Measurements from ENCODE around the gene ARRB1.

Gene ARRB1

GRCh38 chr11:75347781-75348566 is 3.5 kb downstream of the ARRB1 start:
- Histone ChIP-seq H3K27me3 (ENCODE audit: control insufficient read depth, insufficient read depth, low read length) (peaks cover 5% of the 10 kb centered on the region), H3K9me3 (ENCODE audit: control insufficient read depth, insufficient read depth, low read length) (no peaks in the 10 kb centered on the region), H3K9ac (ENCODE audit: low read depth, low read length) (peak overlapping the region; percentile 16), H3K4me3 (ENCODE audit: low read depth, low read length) (no peak overlapping the region), H3K36me3 (ENCODE audit: control insufficient read depth, insufficient read depth, low read length) (no peaks in the 10 kb centered on the region), H3K4me1 (ENCODE audit: control insufficient read depth, insufficient read depth, low read length) (peaks cover 23% of the 10 kb centered on the region)

DNA sequence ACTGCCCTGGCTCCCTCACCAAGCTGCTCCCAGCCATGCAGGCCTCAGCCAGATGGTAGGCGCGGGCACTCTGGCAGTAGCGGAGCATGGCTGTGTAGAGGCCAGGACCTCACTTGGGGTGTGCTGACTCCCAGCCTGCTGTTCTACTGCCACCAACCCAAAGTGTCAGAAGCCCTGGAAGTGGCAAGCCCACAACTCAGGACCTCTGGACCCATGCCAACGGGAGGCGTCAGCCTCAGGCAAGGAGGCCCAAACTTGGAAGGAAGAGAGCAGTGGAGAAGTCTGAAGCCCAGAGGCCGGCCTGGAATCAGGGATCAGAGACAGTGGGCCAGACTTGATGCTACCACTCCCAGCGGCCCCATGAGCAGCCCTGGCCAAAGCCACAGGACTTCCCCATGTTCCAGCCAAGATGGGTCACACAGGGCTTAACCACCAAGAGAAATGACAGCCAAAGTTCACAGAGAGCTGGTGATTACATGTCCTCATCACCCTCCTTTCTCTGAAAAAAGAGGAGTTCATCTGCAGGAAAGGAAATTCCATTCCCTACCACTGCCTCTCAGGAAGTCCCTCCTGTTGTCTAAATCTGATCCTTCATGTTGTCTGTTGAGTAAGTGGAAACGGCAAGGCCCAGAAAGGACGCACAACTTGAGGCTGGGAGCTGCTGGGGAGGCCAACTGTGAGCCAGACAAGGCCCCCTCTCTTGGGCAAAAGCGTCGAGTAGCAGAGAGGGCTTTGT is 4.4 kb downstream of the ARRB1 start:
- Histone ChIP-seq H3K36me3 (ENCODE audit: control insufficient read depth, insufficient read depth, low read length) (no peaks in the 10 kb centered on the region), H3K4me3 (ENCODE audit: low read depth, low read length) (no peak overlapping the region), H3K9me3 (ENCODE audit: control insufficient read depth, insufficient read depth, low read length) (no peaks in the 10 kb centered on the region), H3K4me1 (ENCODE audit: control insufficient read depth, insufficient read depth, low read length) (peaks cover 25% of the 10 kb centered on the region), H3K27me3 (ENCODE audit: control insufficient read depth, insufficient read depth, low read length) (peaks cover 5% of the 10 kb centered on the region), H3K9ac (ENCODE audit: low read depth, low read length) (no peak overlapping the region)

DNA sequence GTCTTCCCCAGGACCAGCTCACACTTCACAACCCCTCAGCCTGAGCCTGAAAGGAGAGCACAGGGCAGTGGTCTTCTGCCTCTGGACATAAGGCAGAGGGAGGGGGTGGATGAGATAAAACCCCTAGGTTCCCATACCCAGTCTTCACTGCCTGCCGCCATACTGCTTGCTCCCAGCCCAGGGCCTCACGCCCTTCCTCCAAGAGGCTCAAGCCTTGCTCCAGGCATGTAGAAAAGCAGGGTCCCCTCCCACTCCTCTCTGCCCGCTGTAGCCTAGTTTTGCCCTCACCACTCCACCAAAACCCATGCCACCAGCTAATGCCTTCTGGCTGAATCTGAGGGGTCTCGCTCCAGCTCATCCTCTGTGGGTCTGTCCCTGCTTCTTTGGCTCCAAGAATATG is 5.2 kb downstream of the ARRB1 start:
- Histone ChIP-seq H3K4me3 (ENCODE audit: low read depth, low read length) (no peak overlapping the region), H3K36me3 (ENCODE audit: control insufficient read depth, insufficient read depth, low read length) (no peaks in the 10 kb centered on the region), H3K27me3 (ENCODE audit: control insufficient read depth, insufficient read depth, low read length) (peaks cover 5% of the 10 kb centered on the region), H3K9me3 (ENCODE audit: control insufficient read depth, insufficient read depth, low read length) (no peaks in the 10 kb centered on the region), H3K4me1 (ENCODE audit: control insufficient read depth, insufficient read depth, low read length) (peaks cover 29% of the 10 kb centered on the region), H3K9ac (ENCODE audit: low read depth, low read length) (no peak overlapping the region)

DNA sequence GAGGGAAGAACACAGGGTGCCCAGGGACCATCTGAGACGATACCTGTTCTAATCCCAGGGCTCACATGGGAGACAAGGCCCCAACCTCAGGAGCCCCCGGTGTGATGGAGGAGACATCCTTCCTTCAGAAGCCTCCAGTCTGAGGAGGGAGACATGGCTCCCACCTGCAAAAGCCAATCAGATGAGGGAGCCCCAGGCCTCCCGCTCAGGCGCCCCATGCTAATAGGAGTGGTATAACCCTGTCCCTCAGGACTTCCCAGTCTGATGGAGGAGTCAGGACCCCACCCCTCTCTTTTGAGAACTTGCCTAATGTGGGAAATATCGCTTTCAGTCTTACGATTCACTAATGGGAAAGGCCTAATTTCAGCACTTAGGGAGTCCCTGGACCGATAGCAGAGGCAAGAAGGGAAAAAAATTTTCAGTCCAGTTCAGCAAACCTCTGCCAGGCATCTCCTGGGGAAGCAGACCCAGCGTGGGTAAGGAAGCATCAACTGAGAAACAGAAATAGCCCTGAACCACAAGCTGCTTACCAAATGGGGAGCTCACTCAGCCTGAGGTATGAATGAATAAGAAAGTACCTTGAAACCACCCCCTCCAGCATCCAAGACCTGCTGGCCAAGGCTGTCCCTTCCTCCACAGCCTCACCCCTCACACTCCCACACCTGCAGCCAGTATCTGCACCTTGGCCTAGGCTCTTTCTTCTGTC is 5.9 kb downstream of the ARRB1 start:
- no peaks in the 10 kb centered on the region for H3K9me3 ChIP-seq (ENCODE audit: control insufficient read depth, insufficient read depth, low read length)
- H3K27me3 ChIP-seq (ENCODE audit: control insufficient read depth, insufficient read depth, low read length) = no peaks in the 10 kb centered on the region
- H3K9ac ChIP-seq (ENCODE audit: low read depth, low read length) = no peak overlapping the region
- peaks cover 28% of the 10 kb centered on the region for H3K4me1 ChIP-seq (ENCODE audit: control insufficient read depth, insufficient read depth, low read length)
- H3K36me3 ChIP-seq (ENCODE audit: control insufficient read depth, insufficient read depth, low read length) = no peaks in the 10 kb centered on the region
- H3K4me3 ChIP-seq (ENCODE audit: low read depth, low read length) = no peak overlapping the region

- Histone ChIP-seq H3K9ac (ENCODE audit: low read depth, low read length) (no peak overlapping the region), H3K4me1 (ENCODE audit: control insufficient read depth, insufficient read depth, low read length) (peaks cover 29% of the 10 kb centered on the region)
Observed at GRCh38 chr11:75344761-75345454, 6.6 kb downstream of the ARRB1 start.

GRCh38 chr11:75344186-75344585 is 7.3 kb downstream of the ARRB1 start:
- Histone ChIP-seq H3K36me3 (ENCODE audit: control insufficient read depth, insufficient read depth, low read length) (no peaks in the 10 kb centered on the region), H3K4me1 (ENCODE audit: control insufficient read depth, insufficient read depth, low read length) (peaks cover 22% of the 10 kb centered on the region), H3K9me3 (ENCODE audit: control insufficient read depth, insufficient read depth, low read length) (no peaks in the 10 kb centered on the region), H3K9ac (ENCODE audit: low read depth, low read length) (peak overlapping the region; percentile 3), H3K27me3 (ENCODE audit: control insufficient read depth, insufficient read depth, low read length) (no peaks in the 10 kb centered on the region), H3K4me3 (ENCODE audit: low read depth, low read length) (no peak overlapping the region)

More at GRCh38 chr11:75344761-75345454, 6.6 kb downstream of the ARRB1 start:
- Histone ChIP-seq H3K4me3 (ENCODE audit: low read depth, low read length) (no peak overlapping the region), H3K36me3 (ENCODE audit: control insufficient read depth, insufficient read depth, low read length) (no peaks in the 10 kb centered on the region), H3K27me3 (ENCODE audit: control insufficient read depth, insufficient read depth, low read length) (no peaks in the 10 kb centered on the region), H3K9me3 (ENCODE audit: control insufficient read depth, insufficient read depth, low read length) (no peaks in the 10 kb centered on the region)

DNA sequence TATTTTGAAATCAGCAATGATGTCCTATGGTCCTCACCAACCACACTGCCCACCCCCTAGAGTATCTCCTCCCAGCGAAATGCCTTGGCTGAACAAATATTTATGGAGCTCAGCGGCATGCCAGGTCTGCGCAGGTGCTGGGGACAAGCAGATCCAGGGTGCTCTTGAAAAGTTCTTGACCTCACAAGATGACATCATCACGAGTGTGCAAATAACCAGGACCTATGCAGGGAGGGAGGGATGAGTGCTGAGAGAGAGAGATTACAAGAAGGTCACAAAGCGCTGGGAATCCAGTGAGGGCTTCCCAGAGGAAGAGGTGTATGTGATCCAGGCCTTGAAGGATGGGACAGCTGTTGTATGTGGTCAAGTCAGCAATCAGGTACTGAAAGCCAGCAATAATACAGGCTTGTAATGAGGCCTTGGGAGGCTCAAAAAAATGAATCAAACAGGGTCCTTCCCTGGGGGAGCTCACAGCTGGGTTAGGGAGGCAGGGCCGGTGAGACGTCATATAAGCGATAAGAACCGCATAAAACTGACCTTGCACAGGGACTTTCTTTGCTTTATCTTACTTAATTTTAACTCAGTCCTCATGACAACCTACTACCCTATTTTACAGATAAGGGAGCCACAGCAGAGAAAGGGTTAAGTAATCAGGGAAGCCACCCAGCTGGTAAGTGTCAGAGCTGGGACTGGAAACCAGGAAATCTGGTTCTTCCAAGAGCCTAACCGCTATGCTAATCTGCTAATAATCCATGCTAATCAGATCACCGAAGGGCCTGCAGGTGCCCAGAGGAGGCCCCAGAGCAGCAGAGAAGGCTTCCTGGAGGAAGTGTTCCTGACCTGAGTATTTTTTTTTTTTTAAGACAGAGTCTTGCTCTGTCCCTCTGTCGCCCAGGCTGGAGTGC is 8.2 kb downstream of the ARRB1 start:
- H3K9ac ChIP-seq (ENCODE audit: low read depth, low read length) = no peak overlapping the region
- no peaks in the 10 kb centered on the region for H3K9me3 ChIP-seq (ENCODE audit: control insufficient read depth, insufficient read depth, low read length)
- no peaks in the 10 kb centered on the region for H3K36me3 ChIP-seq (ENCODE audit: control insufficient read depth, insufficient read depth, low read length)
- no peak overlapping the region for H3K4me3 ChIP-seq (ENCODE audit: low read depth, low read length)
- no peaks in the 10 kb centered on the region for H3K27me3 ChIP-seq (ENCODE audit: control insufficient read depth, insufficient read depth, low read length)
- peaks cover 22% of the 10 kb centered on the region for H3K4me1 ChIP-seq (ENCODE audit: control insufficient read depth, insufficient read depth, low read length)

DNA sequence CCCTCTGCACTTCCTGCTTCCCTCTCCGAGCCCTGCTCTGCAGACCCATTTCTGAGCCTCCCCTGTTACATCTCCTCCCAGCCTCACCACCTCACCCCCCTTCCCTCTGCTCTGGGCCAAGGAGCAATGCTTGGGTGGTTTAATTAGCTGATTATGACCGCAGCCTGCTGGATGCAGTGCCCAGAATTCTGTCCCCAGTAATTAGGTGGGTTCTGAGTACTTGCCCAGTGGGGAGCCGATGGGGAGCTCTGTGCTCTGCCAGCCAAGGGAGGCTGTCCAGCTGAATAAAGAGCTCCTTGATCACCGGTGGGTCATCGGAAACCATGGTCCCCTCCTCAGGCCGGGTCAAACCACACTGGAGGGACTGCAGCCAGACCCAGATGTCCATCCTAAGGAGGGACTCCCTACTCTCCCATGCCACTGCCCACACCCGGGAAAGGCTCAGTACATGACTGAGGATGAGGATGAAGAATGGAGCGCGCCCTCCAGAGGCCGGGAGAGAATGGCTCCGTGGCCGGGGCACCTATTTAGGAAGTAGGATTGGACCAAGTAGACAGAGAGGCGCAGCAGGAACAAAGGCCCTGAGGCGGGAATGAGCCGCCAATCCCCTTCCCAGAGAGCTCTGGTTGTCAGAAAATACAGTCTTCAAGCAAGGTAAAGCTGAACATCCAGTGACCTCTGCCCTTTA is 9.1 kb downstream of the ARRB1 start:
- Histone ChIP-seq H3K27me3 (ENCODE audit: control insufficient read depth, insufficient read depth, low read length) (no peaks in the 10 kb centered on the region), H3K36me3 (ENCODE audit: control insufficient read depth, insufficient read depth, low read length) (no peaks in the 10 kb centered on the region), H3K9ac (ENCODE audit: low read depth, low read length) (no peak overlapping the region), H3K4me3 (ENCODE audit: low read depth, low read length) (no peak overlapping the region), H3K4me1 (ENCODE audit: control insufficient read depth, insufficient read depth, low read length) (peaks cover 19% of the 10 kb centered on the region), H3K9me3 (ENCODE audit: control insufficient read depth, insufficient read depth, low read length) (no peaks in the 10 kb centered on the region)

DNA sequence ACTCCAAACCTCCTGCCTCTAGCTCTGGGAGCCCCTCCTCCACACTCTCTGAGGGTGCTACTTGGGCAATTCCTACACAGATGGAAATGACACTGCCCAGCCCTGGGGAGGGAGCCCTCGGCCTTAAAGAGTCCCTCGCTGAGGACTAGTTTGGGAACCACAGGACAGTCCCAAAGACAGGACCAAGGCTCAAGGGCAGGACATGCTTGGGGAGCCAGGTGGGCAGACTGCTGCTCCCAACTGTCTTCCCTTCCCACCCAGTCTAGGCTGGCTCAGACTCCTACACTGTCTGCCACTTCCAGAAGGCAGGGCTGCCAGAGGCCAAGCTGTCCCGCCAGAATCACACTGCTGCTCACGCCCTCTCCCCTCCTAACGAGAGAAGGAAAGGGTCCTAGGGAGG is 9.8 kb downstream of the ARRB1 start:
- no peaks in the 10 kb centered on the region for H3K27me3 ChIP-seq (ENCODE audit: control insufficient read depth, insufficient read depth, low read length)
- H3K4me3 ChIP-seq (ENCODE audit: low read depth, low read length) = no peak overlapping the region
- H3K4me1 ChIP-seq (ENCODE audit: control insufficient read depth, insufficient read depth, low read length) = peaks cover 19% of the 10 kb centered on the region
- no peaks in the 10 kb centered on the region for H3K36me3 ChIP-seq (ENCODE audit: control insufficient read depth, insufficient read depth, low read length)
- H3K9ac ChIP-seq (ENCODE audit: low read depth, low read length) = no peak overlapping the region
- no peaks in the 10 kb centered on the region for H3K9me3 ChIP-seq (ENCODE audit: control insufficient read depth, insufficient read depth, low read length)

DNA sequence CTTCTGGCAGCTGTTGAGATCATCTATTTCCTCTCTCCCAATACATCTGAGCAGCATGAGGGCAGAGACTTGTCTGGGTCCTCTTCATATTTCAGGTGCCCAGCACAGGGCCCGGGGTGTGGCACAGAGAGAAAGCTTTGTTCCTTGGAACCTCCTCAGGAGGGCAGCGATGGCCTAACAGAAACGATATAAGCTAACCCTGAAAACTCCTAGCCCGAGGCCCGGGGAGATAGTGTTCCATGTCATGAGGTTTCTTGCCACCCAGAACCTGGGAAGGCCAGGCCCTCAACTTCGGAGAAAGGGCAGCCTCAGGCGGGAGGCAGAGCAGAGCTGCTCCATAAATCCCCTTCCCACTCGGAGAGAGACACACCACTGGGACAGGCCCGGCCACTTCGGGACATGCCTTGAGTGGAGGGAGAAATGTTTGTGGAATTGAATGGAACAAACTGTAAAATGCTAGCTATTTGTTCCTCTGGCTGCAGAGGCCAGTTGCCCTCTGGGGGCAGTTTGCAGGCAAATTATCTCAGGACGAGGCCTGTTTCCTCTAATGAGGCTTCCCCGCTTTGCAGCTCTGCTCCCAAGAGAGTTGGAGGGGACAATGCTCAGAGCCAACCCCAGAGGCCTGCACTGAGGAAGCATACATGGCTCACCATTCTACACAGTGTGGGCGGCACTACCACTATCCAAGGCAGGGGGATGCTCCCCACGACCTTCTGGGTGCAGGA is 11.6 kb downstream of the ARRB1 start:
- Histone ChIP-seq H3K36me3 (ENCODE audit: control insufficient read depth, insufficient read depth, low read length) (no peaks in the 10 kb centered on the region), H3K9ac (ENCODE audit: low read depth, low read length) (peak overlapping the region; percentile 9), H3K4me1 (ENCODE audit: control insufficient read depth, insufficient read depth, low read length) (peaks cover 19% of the 10 kb centered on the region), H3K27me3 (ENCODE audit: control insufficient read depth, insufficient read depth, low read length) (no peaks in the 10 kb centered on the region), H3K9me3 (ENCODE audit: control insufficient read depth, insufficient read depth, low read length) (no peaks in the 10 kb centered on the region), H3K4me3 (ENCODE audit: low read depth, low read length) (no peak overlapping the region)
